Neural progenitor cell (in vitro differentiated cells): Measurements from ENCODE around the gene ATRN.

Experiments used
- EZH2 ChIP-seq: fragments of 200-600 bp; sonication (generic); IDR thresholded peaks from 2 replicates; pipeline ENCODE4 v1.6.1; 2017; ENCODE audit warnings: antibody characterized with exemption, mild to moderate bottlenecking, moderate library complexity
- TF ChIP-seq, protein P1 (sequence below): fragments of 200-600 bp; sonication (generic); IDR thresholded peaks from 2 replicates; pipeline ENCODE4 v1.5.1; 2017; ENCODE audit warnings: antibody characterized with exemption, mild to moderate bottlenecking

DNA sequence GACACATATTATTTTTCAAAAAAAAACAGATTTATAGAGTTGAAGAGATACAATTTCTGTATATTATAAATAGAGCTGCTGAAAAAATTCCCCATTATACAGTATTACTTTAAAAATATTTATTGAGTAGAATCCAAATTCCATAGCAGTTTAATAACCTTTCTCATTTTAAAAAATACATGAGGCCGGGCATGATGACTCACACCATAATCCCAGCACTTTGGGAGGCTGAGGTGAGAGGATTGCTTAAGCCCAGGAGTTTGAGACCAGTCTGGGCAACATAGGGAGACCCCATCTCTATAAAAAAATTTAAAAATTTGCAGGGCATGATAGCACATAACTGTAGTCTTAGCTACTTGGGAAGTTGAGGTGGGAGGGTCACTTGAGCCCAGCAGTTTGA, 13.0 kb downstream of the ATRN start:
- TF ChIP-seq, protein P1, sequence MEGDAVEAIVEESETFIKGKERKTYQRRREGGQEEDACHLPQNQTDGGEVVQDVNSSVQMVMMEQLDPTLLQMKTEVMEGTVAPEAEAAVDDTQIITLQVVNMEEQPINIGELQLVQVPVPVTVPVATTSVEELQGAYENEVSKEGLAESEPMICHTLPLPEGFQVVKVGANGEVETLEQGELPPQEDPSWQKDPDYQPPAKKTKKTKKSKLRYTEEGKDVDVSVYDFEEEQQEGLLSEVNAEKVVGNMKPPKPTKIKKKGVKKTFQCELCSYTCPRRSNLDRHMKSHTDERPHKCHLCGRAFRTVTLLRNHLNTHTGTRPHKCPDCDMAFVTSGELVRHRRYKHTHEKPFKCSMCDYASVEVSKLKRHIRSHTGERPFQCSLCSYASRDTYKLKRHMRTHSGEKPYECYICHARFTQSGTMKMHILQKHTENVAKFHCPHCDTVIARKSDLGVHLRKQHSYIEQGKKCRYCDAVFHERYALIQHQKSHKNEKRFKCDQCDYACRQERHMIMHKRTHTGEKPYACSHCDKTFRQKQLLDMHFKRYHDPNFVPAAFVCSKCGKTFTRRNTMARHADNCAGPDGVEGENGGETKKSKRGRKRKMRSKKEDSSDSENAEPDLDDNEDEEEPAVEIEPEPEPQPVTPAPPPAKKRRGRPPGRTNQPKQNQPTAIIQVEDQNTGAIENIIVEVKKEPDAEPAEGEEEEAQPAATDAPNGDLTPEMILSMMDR = no peak
- no peak for TF ChIP-seq EZH2
